HT-29 (cell line): ENCODE results near the gene PGLYRP2. TPM values are rescaled to one million over a fixed set of nuclear protein-coding genes. Genes with fewer than 3 reads are reported as not detected.
A peak's percentile ranks its signal among the peaks of the same experiment; 100 is the strongest.
"Not testable (repeated sequence)": the region's sequence is repeated elsewhere in the genome, so short reads cannot be mapped to it uniquely, and the experiment has no call there.

ENCODE experiments used
- DNase-seq: peaks from one replicate; pipeline ENCODE4 v3.0.0-alpha.2; 2015; ENCODE audit warnings: low spot score
- total RNA-seq: library from RNA; depleted of rRNA; stranded (reverse); fragments of >200 nt; shearing (Covaris generic); gene quantifications from 2 replicates; pipeline ENCODE4 v1.2.3, GENCODE V29; 2014

PGLYRP2 gene
- total RNA-seq, 1 experiment from 2014 or later, result not detected

GRCh38 chr19:15487038-15487437, 7.7 kb upstream of the PGLYRP2 start:
- DNase-seq, result no peak

- not testable (repeated sequence) for DNase-seq
These were observed 6.5 kb upstream of the PGLYRP2 start for GRCh38 chr19:15485768-15486167.

GRCh38 chr19:15480996-15481395, 1.7 kb upstream of the PGLYRP2 start:
- not testable (repeated sequence) for DNase-seq

GRCh38 chr19:15476325-15476724, 3.0 kb downstream of the PGLYRP2 start:
- no peak for DNase-seq

- no peak for DNase-seq
These were observed 3.7 kb downstream of the PGLYRP2 start for GRCh38 chr19:15475611-15476010.

GRCh38 chr19:15475169-15475568, 4.1 kb downstream of the PGLYRP2 start:
- no peak for DNase-seq

GRCh38 chr19:15473821-15474220, 5.5 kb downstream of the PGLYRP2 start:
- not testable (repeated sequence) for DNase-seq

GRCh38 chr19:15471639-15472101, 7.6 kb downstream of the PGLYRP2 start:
- DNase-seq, result no peak

GRCh38 chr19:15469513-15470297, 9.6 kb downstream of the PGLYRP2 start:
- no peak for DNase-seq

GRCh38 chr19:15468675-15469512, 10.4 kb downstream of the PGLYRP2 start:
- DNase-seq, result no peak

GRCh38 chr19:15467734-15468214, 11.5 kb downstream of the PGLYRP2 start:
- DNase-seq, result no peak

- DNase-seq, result peak; percentile 14
These were observed 12.2 kb downstream of the PGLYRP2 start for GRCh38 chr19:15466851-15467733.

GRCh38 chr19:15464394-15465385, 14.6 kb downstream of the PGLYRP2 start, which contains the start of gene RASAL3:
TSS of gene RASAL3 (minus strand) at chr19:15464544. CDS start at chr19:15464358, 186 bp downstream.
- no peak for DNase-seq

- no peak for DNase-seq
These were observed 15.4 kb downstream of the PGLYRP2 start for GRCh38 chr19:15463861-15464371.

GRCh38 chr19:15461694-15462093, 17.6 kb downstream of the PGLYRP2 start:
- no peak for DNase-seq

GRCh38 chr19:15457701-15458484, 21.4 kb downstream of the PGLYRP2 start:
- DNase-seq, result no peak

- no peak for DNase-seq
These were observed 22.2 kb downstream of the PGLYRP2 start for GRCh38 chr19:15456871-15457700.

GRCh38 chr19:15456441-15456840, 22.9 kb downstream of the PGLYRP2 start:
- no peak for DNase-seq
